Measurements from ENCODE around the gene TMPRSS4. TPM values are rescaled to one million over a fixed set of nuclear protein-coding genes. Genes with fewer than 3 reads are reported as not detected.

The TMPRSS4 gene
- total and polyA plus RNA-seq, 2 of the 13 experiments (the other 11 are each of a cell fraction or from before 2014, with no cell fraction given): 0.32 TPM; not detected in 1

GRCh38 chr11:118154641-118155040 lies 77.8 kb downstream of the TMPRSS4 start:
- CTCF ChIA-PET (ENCODE audit: low intra/inter-chr PET ratio, low total read pairs): no interaction called here
- no peak for FAIRE-seq
- H3K4me3 ChIP-seq (replicated peaks in 1 of 3; ENCODE audit: insufficient read depth in 1 of 3, low read depth in 2 of 3, low read length in 3 of 3): no peak overlapping the region
- no peak for DNase-seq (ENCODE audit: low spot score)
- no peaks in the 10 kb centered on the region for H3K9me3 ChIP-seq (ENCODE audit: low read length)
- POLR2A ChIA-PET: no interaction called here
- TF ChIP-seq ZFX (CRISPR knock-in tag; IDR thresholded peaks at IDR 0.05; ENCODE audit: low read depth) (no peak), HNF4G (IDR thresholded peaks at IDR 0.05; ENCODE audit: borderline replicate concordance, low read depth, low read length) (no peak), HNF4G (CRISPR knock-in tag; IDR thresholded peaks at IDR 0.05; ENCODE audit: borderline replicate concordance, low read depth) (no peak), BRF2 (CRISPR knock-in tag; IDR thresholded peaks at IDR 0.05) (no peak), CEBPG (CRISPR knock-in tag; IDR thresholded peaks at IDR 0.05) (no peak), SAFB2 (CRISPR knock-in tag; IDR thresholded peaks at IDR 0.05; ENCODE audit: borderline replicate concordance, low read depth) (no peak), HNF1A (IDR thresholded peaks at IDR 0.05; ENCODE audit: low read depth) (no peak), HNF1A (CRISPR knock-in tag; IDR thresholded peaks at IDR 0.05; ENCODE audit: borderline replicate concordance) (no peak), SMC3 (IDR thresholded peaks at IDR 0.05; ENCODE audit: low read length) (no peak), REXO4 (CRISPR knock-in tag; IDR thresholded peaks at IDR 0.05; ENCODE audit: borderline replicate concordance) (no peak)
- WGBS (ENCODE audit: low lambda C conversion rate): 0% methylated on average over 1 of the region's 1 CpG
- no peak overlapping the region for H3K27ac ChIP-seq (ENCODE audit: extremely low read length, insufficient read depth, low read length)
- ATAC-seq: no peak
- H4K20me1 ChIP-seq (ENCODE audit: insufficient read depth, low read length): no peaks in the 10 kb centered on the region
- no peak overlapping the region for H3K9ac ChIP-seq (ENCODE audit: insufficient read depth, low read depth, low read length)
- peaks cover 27 to 95% of the 10 kb centered on the region in 2 experiments for H3K27me3 ChIP-seq (ENCODE audit: control insufficient read depth in 1 of 2, insufficient read depth in 2 of 2, low read length in 2 of 2)
- H3K79me2 ChIP-seq (ENCODE audit: insufficient read depth, low read length): no peaks in the 10 kb centered on the region
- in situ Hi-C loops (cut with HindIII; ENCODE audit: extremely low pct_ligation_motif_present, low pct_unique_long_range_greater_than_20kb) (no loop called here), intact Hi-C loops (cut with micrococcal nuclease; ENCODE audit: unreplicated experiment) (no loop called here)
- BruUV-seq (replicated peaks): no TSS peak
- no peaks in the 10 kb centered on the region for H3K36me3 ChIP-seq (replicated peaks in 1 of 2; ENCODE audit: control insufficient read depth in 1 of 2, insufficient read depth in 2 of 2, low read length in 2 of 2)
- H3K4me1 ChIP-seq (ENCODE audit: insufficient read depth, low read length): peaks cover 26% of the 10 kb centered on the region
- H3K4me2 ChIP-seq (ENCODE audit: low read depth, low read length): no peak overlapping the region
- H2AFZ ChIP-seq (ENCODE audit: low read length): no peak overlapping the region

Data from HepG2 (cell line).